Epithelial cell of proximal tubule (primary cell): Measurements from ENCODE around the gene KRTAP5-6. TPM values are rescaled to one million over a fixed set of nuclear protein-coding genes. Genes with fewer than 3 reads are reported as not detected.

ENCODE experiments used
- DNase-seq: peaks from one replicate; pipeline ENCODE4 v3.0.0-alpha.2; 2011; ENCODE audit warnings: low read depth
- H3K4me3 ChIP-seq: 2 replicates; pipeline ENCODE4 v1.5.1; 2011; ENCODE audit warnings: low read depth, mild to moderate bottlenecking, low read length
- CTCF ChIP-seq: conservative IDR thresholded peaks from 2 replicates; pipeline ENCODE4 v1.5.1; 2012; ENCODE audit warnings: low read depth, mild to moderate bottlenecking, low read length
- total RNA-seq: library from RNA; depleted of rRNA; stranded (reverse); fragments of >200 nt; gene quantifications from 2 replicates; pipeline ENCODE4 v1.2.3, GENCODE V29; 2015

The KRTAP5-6 gene
- total RNA-seq, 1 donor from 2014 or later: not detected

DNA sequence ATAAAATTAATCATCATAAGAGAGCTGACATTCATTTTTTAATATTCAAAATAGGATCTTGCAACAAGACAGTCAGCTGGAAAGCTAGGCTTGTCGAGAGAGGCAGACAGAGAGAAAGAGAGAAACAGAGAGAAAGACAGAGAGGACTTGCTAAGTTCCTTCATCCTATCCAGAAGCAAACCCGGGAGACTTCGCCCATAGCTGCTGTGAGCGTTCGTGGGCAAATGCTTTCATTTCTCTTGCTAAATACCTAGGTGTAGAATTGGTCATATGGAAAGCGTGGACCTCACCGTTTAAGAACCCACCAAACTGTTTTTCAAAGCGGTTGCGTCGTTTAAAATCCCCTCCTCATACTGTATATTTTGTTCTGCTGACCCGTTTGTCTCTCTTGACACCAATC, 25.3 kb upstream of the KRTAP5-6 start:
- no peak overlapping the region for H3K4me3 ChIP-seq
- DNase-seq: no peak
- no peak for TF ChIP-seq CTCF

DNA sequence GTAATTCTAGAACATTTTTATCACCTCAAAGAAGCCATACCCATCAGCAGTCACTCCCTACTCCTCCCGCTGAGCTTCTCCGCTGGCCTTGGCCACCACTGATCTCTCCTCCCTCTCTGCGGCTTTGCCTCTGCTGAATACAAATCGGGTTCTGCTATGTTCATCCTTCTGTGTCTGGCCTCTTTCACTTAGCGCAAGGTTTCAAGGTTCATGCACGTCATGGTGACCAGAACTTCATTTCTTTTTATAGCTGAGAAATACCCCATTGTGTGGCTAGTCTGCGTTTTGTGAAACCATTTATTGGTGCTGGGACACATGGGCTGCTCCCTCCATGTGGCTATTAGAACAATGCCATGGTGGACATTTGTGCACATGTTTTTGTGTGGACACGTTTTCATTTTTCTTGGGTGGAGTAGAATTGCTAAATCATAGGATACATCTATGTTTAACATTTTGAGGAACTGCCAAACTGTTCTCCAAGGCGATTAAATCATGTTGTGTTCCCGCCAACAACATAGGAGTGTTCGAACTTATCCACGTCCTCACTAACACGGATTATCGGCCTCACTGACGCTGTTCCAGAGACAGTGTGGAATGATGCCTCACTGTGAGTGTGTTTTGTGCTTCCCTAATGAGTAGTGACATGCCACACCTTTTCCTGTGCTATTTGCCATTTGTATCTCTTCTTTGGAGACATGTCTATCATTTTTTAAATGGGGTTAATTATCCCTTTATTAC, 24.2 kb upstream of the KRTAP5-6 start:
- no peak for TF ChIP-seq CTCF
- H3K4me3 ChIP-seq: no peak overlapping the region
- no peak for DNase-seq

DNA sequence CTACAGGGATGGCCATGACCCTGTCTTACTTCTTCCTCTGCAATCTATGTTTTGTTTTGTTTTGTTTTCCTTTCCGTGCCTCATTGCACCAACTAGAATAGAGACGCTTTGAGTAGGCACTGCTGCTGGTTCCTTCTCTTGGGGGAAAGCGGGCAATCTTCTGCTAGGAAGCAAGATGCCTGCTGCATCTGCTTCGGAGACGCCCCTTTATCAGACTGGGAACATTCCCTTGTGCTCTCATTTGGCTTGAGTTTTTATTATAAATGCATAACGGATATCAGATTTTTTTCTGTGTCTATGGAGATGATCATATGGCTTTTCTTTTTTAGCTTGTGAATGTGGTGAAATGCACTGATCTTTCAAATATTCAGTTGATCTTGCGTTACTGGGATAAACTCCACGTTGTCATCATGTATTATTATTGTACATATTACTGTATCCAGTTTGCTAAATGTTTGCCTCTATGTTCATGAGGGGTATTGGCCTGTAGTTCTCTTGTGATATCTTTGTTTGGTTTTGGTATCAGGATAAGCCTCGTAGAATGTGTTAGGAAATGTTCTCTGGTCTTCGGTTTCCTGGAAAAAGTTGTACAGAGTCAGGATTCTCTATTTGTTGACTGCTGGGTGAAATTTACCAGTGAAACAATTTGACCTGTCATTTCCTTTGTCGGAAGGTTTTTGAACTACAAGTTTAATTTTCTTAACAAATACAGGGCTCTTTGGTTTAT, 23.4 kb upstream of the KRTAP5-6 start:
- H3K4me3 ChIP-seq: no peak overlapping the region
- no peak for DNase-seq
- TF ChIP-seq CTCF: no peak

GRCh38 chr11:1674173-1675131, 22.5 kb upstream of the KRTAP5-6 start:
- no peak for TF ChIP-seq CTCF
- H3K4me3 ChIP-seq: no peak overlapping the region
- no peak for DNase-seq

DNA sequence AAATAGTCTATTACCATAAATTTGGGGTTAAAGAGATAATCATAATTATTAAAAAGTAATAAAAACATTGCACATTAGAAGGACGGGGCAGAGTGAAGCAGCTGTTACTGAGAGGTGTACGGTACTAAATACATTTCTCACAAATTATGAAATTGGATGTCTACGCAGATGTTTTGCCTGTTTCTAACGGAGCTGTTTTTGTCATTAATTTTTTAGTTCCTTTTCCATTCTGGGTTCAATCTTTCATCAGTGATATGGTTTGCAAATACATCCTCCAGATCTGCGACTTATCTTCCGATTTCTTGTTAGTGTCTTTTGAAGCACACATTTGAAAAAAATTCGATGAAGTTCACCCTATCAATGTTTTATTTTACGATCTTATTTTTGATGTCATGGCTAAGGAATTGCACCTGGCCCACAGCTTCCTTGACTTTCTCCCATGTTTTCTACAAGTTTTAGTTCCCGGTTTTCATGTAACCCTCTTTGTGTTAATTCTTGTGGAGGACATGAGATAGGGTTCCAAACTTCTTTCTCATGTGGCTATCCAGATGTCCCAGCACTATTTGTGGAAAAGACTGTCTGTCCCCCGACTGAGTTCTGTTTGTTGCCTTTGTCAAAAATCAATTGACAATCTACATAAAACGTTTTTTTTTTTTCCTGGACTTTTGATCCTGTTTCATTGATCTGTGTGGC, 21.3 kb upstream of the KRTAP5-6 start:
- no peak for TF ChIP-seq CTCF
- DNase-seq: no peak
- H3K4me3 ChIP-seq: no peak overlapping the region

DNA sequence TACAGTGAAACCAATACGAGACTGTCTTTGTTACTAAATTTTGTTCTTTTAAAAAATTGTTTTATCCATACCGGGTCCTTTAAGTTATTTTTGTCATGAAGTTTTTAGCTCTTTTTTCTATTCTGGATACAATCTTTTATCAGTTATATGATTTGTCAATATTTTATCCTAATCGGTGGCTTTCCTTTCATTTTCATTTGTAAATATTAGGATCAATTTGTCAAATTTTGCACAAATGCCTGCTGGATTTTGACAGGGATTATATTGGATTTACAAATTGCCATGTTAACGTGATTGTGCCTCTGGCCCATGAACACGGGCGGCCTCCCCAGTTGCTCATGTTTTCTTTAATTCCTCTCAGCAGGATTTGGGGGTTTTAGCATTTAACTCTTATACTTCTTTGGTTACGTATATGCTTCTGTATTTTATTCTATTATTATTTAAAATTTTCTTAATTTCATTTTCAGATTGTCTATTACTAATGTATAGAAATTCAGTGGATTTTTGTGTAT, 20.7 kb upstream of the KRTAP5-6 start:
- no peak for DNase-seq
- no peak for TF ChIP-seq CTCF

More for the DNA sequence above, 20.7 kb upstream of the KRTAP5-6 start:
- H3K4me3 ChIP-seq: no peak overlapping the region
